Measurements from ENCODE around the gene ISOC2.

DNA sequence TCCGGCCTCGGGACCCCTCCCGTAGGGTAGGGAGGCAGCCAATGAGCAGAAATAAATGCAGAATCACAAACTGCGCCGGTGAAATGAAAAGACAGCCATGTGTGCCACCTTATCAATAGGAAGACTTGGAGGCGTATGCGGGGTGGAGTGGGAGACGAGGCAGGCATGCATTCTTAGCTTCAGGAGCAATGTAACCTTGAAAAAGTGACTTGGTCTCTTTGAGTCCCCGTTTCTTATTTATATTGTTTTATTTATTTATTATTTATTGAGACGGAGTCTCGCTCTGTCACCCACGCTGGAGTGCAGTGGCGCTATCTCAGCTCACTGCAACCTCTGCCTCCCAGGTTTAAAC is 42.8 kb upstream of the ISOC2 start:
- no peak for TF ChIP-seq EZH2 (IDR thresholded peaks at IDR 0.05; ENCODE audit: borderline replicate concordance, low read length)
- TF ChIP-seq, protein P1, sequence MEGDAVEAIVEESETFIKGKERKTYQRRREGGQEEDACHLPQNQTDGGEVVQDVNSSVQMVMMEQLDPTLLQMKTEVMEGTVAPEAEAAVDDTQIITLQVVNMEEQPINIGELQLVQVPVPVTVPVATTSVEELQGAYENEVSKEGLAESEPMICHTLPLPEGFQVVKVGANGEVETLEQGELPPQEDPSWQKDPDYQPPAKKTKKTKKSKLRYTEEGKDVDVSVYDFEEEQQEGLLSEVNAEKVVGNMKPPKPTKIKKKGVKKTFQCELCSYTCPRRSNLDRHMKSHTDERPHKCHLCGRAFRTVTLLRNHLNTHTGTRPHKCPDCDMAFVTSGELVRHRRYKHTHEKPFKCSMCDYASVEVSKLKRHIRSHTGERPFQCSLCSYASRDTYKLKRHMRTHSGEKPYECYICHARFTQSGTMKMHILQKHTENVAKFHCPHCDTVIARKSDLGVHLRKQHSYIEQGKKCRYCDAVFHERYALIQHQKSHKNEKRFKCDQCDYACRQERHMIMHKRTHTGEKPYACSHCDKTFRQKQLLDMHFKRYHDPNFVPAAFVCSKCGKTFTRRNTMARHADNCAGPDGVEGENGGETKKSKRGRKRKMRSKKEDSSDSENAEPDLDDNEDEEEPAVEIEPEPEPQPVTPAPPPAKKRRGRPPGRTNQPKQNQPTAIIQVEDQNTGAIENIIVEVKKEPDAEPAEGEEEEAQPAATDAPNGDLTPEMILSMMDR (IDR thresholded peaks at IDR 0.05; ENCODE audit: low read length), result no peak

Data from OCI-LY1 (cell line).